Measurements from ENCODE around the gene ZNF41.
"Not testable (repeated sequence)": the region's sequence is repeated elsewhere in the genome, so short reads cannot be mapped to it uniquely, and the experiment has no call there.

The ZNF41 gene

DNA sequence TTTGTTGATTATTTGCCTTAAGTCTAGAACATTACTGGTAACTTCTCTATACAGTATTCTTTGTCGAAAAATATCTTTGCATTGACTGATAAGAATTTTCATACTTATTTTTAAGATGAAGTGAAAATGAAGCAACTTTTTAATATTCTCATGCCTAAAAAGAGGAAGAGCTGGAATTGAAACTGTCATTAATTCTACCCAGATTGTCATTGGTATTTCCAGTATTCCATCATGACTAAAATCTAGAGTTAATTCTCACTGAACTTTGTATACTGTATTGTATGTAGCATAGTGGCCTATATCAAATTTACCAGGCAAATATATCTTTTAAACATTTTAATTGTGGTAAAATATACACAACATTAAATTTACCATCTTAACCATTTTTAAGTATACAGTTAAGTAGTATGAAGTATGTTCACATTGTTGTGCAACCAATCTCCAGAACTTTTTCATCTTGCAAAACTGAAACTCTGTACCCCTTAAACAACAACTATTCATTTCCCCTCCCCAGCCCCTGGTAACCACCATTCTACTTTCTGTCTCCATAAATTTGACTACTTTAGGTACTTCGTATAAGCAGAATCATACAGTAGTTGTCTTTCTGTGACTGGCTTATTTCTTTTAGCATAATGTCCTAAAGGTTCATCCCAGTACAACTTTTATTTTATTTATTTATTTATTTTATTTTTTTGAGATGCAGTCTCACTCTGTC is 24.3 kb upstream of the ZNF41 start:
- Histone ChIP-seq H2AFZ (ENCODE audit: low read length, unreplicated experiment) (no peak overlapping the region), H3K27me3 (ENCODE audit: insufficient read depth, low read length) (no peaks in the 10 kb centered on the region), H3K36me3 (ENCODE audit: insufficient read depth, low read length) (no peaks in the 10 kb centered on the region), H3K4me1 (ENCODE audit: control insufficient read depth, insufficient read depth, low read length, unreplicated experiment) (peaks cover 7% of the 10 kb centered on the region), H3K79me2 (ENCODE audit: control insufficient read depth, insufficient read depth, low read length, unreplicated experiment) (peaks cover 3% of the 10 kb centered on the region), H3K27ac (ENCODE audit: low read depth, low read length) (no peak overlapping the region), H3K4me3 (ENCODE audit: low read depth, low read length) (no peak overlapping the region)

- Histone ChIP-seq H3K4me1 (ENCODE audit: control insufficient read depth, insufficient read depth, low read length, unreplicated experiment) (peaks cover 30% of the 10 kb centered on the region), H3K36me3 (ENCODE audit: insufficient read depth, low read length) (no peaks in the 10 kb centered on the region), H3K27me3 (ENCODE audit: insufficient read depth, low read length) (no peaks in the 10 kb centered on the region), H3K27ac (ENCODE audit: low read depth, low read length) (peak overlapping the region; percentile 88), H2AFZ (ENCODE audit: low read length, unreplicated experiment) (no peak overlapping the region), H3K4me3 (ENCODE audit: low read depth, low read length) (no peak overlapping the region), H3K79me2 (ENCODE audit: control insufficient read depth, insufficient read depth, low read length, unreplicated experiment) (peaks cover under 1% of the 10 kb centered on the region)
Measured at GRCh38 chrX:47503151-47503550, 20.1 kb upstream of the ZNF41 start.

DNA sequence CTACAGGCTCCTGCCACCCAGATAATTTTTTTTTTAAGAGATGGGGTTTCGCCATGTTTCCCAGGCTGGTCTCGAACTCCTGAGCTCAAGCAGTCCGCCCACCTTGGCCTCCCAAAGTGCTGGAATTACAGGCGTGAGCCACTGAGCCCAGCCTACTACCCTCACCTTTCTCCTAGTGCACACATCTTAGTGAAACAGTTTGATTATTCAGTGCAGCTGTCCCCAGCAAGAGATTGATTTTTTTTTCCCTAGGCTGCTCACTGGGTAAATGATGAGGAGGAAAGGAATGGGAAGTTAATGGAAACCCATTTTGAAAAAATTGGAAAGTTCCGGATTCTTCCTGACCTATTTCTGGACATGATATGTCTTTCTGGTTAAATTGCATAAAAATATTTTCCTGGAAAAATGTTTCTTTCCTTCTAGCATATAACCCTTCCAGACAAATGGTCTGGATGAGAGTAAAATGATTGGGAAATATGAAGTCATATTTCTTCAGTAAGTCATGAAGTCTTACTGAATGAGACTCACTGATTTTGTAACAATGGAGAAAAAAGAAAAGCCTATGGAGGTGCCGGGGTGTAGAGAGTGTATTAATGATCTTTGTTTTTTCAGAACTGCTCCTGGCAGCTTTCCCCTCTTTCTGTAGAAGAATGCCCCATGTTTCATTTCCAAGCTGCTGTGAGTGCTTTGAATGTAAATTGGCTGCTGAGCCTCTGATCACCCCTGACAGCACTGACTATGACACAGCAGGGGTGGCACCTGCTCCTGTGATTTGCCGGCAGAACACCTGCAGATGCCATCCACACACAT is 19.5 kb upstream of the ZNF41 start:
- no peaks in the 10 kb centered on the region for H3K36me3 ChIP-seq (ENCODE audit: insufficient read depth, low read length)
- no peaks in the 10 kb centered on the region for H3K79me2 ChIP-seq (ENCODE audit: control insufficient read depth, insufficient read depth, low read length, unreplicated experiment)
- H3K27me3 ChIP-seq (ENCODE audit: insufficient read depth, low read length), result no peaks in the 10 kb centered on the region
- no peak overlapping the region for H2AFZ ChIP-seq (ENCODE audit: low read length, unreplicated experiment)
- no peak overlapping the region for H3K4me3 ChIP-seq (ENCODE audit: low read depth, low read length)
- H3K27ac ChIP-seq (ENCODE audit: low read depth, low read length), result peak overlapping the region; percentile 88
- H3K4me1 ChIP-seq (ENCODE audit: control insufficient read depth, insufficient read depth, low read length, unreplicated experiment), result peaks cover 35% of the 10 kb centered on the region

GRCh38 chrX:47501226-47502074 is 18.4 kb upstream of the ZNF41 start:
- no peaks in the 10 kb centered on the region for H3K27me3 ChIP-seq (ENCODE audit: insufficient read depth, low read length)
- peaks cover 37% of the 10 kb centered on the region for H3K4me1 ChIP-seq (ENCODE audit: control insufficient read depth, insufficient read depth, low read length, unreplicated experiment)
- H3K4me3 ChIP-seq (ENCODE audit: low read depth, low read length), result no peak overlapping the region; the same call in 1 of the 2 replicates
- H2AFZ ChIP-seq (ENCODE audit: low read length, unreplicated experiment), result peak overlapping the region; percentile 25
- H3K36me3 ChIP-seq (ENCODE audit: insufficient read depth, low read length), result no peaks in the 10 kb centered on the region
- no peaks in the 10 kb centered on the region for H3K79me2 ChIP-seq (ENCODE audit: control insufficient read depth, insufficient read depth, low read length, unreplicated experiment)
- peak overlapping the region; percentile 88 for H3K27ac ChIP-seq (ENCODE audit: low read depth, low read length)

DNA sequence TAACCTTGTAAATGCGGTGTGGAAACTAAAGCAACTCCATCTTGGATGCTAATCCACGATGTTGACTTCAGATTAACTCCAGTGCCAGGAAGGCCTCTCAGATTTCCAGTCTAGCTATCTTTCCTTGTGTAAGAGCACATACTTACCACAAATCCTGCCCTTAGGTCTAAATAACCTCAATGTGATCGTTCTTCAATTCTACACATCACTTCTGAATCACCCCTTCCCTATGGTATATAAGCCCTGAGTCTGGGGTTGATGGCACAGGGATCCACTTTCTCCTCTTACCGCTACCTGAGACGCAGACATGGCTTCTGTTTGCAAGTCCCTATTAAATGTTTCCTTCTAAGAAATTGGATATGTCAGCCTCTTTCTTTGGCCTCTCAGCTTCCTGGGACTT is 17.5 kb upstream of the ZNF41 start:
- H3K4me3 ChIP-seq (ENCODE audit: low read depth, low read length), result no peak overlapping the region
- H2AFZ ChIP-seq (ENCODE audit: low read length, unreplicated experiment), result no peak overlapping the region
- no peaks in the 10 kb centered on the region for H3K36me3 ChIP-seq (ENCODE audit: insufficient read depth, low read length)
- H3K4me1 ChIP-seq (ENCODE audit: control insufficient read depth, insufficient read depth, low read length, unreplicated experiment), result peaks cover 37% of the 10 kb centered on the region
- peak overlapping the region; percentile 88 for H3K27ac ChIP-seq (ENCODE audit: low read depth, low read length)
- no peaks in the 10 kb centered on the region for H3K27me3 ChIP-seq (ENCODE audit: insufficient read depth, low read length)
- H3K79me2 ChIP-seq (ENCODE audit: control insufficient read depth, insufficient read depth, low read length, unreplicated experiment), result no peaks in the 10 kb centered on the region

GRCh38 chrX:47499293-47499692 is 16.3 kb upstream of the ZNF41 start:
- H3K79me2 ChIP-seq (ENCODE audit: control insufficient read depth, insufficient read depth, low read length, unreplicated experiment), result no peaks in the 10 kb centered on the region
- no peaks in the 10 kb centered on the region for H3K27me3 ChIP-seq (ENCODE audit: insufficient read depth, low read length)
- no peaks in the 10 kb centered on the region for H3K36me3 ChIP-seq (ENCODE audit: insufficient read depth, low read length)
- peaks cover 37% of the 10 kb centered on the region for H3K4me1 ChIP-seq (ENCODE audit: control insufficient read depth, insufficient read depth, low read length, unreplicated experiment)
- H2AFZ ChIP-seq (ENCODE audit: low read length, unreplicated experiment), result no peak overlapping the region
- no peak overlapping the region for H3K4me3 ChIP-seq (ENCODE audit: low read depth, low read length)
- H3K27ac ChIP-seq (ENCODE audit: low read depth, low read length), result no peak overlapping the region

DNA sequence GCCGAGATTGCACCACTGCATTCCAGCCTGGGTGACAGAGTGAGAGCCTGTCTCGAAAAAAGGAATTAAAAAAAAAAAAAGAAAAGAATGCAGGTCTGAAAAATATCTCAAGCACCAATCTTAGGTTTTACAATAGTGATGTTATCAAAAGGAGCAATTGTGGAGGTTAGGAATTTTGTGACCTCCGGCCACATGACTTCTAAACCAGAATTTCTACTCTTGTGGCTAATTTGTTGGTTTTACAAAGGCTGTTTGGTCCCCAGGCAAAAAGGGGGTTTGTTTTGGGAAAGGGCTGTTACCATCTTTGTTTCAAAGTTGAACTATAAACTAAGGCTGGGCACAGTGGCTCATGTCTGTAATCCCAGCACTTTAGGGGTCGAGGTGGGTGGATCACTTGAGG is 15.4 kb upstream of the ZNF41 start:
- Histone ChIP-seq H2AFZ (ENCODE audit: low read length, unreplicated experiment) (no peak overlapping the region), H3K27me3 (ENCODE audit: insufficient read depth, low read length) (no peaks in the 10 kb centered on the region), H3K27ac (ENCODE audit: low read depth, low read length) (peak overlapping the region; percentile 16; the same call in 1 of the 2 replicates), H3K4me1 (ENCODE audit: control insufficient read depth, insufficient read depth, low read length, unreplicated experiment) (peaks cover 37% of the 10 kb centered on the region), H3K36me3 (ENCODE audit: insufficient read depth, low read length) (no peaks in the 10 kb centered on the region), H3K79me2 (ENCODE audit: control insufficient read depth, insufficient read depth, low read length, unreplicated experiment) (no peaks in the 10 kb centered on the region), H3K4me3 (ENCODE audit: low read depth, low read length) (no peak overlapping the region)

DNA sequence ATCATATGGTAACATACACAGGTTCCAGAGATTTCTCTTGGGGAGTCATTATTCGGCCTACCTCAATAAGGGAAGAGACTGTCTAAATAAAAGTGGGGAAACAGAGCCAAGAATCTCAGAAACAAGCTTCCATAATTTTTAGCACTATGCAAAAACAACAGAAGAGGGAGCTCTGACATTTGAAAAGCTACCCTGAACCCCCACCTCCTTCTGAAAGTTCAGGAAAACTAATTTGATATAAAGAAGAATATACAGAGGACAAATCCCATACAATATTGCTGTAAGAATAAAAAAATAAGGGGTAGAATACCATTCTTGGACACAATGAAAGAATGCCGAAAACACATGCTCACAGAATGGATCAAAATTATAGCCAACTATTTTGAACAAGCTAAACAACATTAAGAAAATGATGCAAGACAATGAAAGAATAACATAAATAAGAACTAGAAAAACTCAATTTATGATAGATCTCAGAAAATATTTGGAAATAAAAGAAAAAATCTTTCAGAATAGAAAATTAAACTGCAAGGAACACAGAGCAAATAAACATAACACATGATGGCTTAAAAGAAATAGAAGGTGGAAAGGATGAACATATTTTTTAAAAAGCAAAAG is 14.4 kb upstream of the ZNF41 start:
- Histone ChIP-seq H3K4me3 (ENCODE audit: low read depth, low read length) (no peak overlapping the region), H3K36me3 (ENCODE audit: insufficient read depth, low read length) (no peaks in the 10 kb centered on the region), H3K27me3 (ENCODE audit: insufficient read depth, low read length) (no peaks in the 10 kb centered on the region), H3K4me1 (ENCODE audit: control insufficient read depth, insufficient read depth, low read length, unreplicated experiment) (peaks cover 30% of the 10 kb centered on the region), H3K79me2 (ENCODE audit: control insufficient read depth, insufficient read depth, low read length, unreplicated experiment) (no peaks in the 10 kb centered on the region), H2AFZ (ENCODE audit: low read length, unreplicated experiment) (no peak overlapping the region), H3K27ac (ENCODE audit: low read depth, low read length) (no peak overlapping the region)

GRCh38 chrX:47492133-47492532 is 9.1 kb upstream of the ZNF41 start:
- H3K4me3 ChIP-seq (ENCODE audit: low read depth, low read length); H3K4me1 ChIP-seq (ENCODE audit: control insufficient read depth, insufficient read depth, low read length, unreplicated experiment); H2AFZ ChIP-seq (ENCODE audit: low read length, unreplicated experiment); H3K79me2 ChIP-seq (ENCODE audit: control insufficient read depth, insufficient read depth, low read length, unreplicated experiment); H3K27ac ChIP-seq (ENCODE audit: low read depth, low read length); H3K36me3 ChIP-seq (ENCODE audit: insufficient read depth, low read length); H3K27me3 ChIP-seq (ENCODE audit: insufficient read depth, low read length): not testable (repeated sequence)
